Right lobe of liver (tissue), 6 donors: Measurements from ENCODE around the gene SRPK2. TPM values are rescaled to one million over a fixed set of nuclear protein-coding genes. Genes with fewer than 3 reads are reported as not detected.
"Not testable (repeated sequence)": the region's sequence is repeated elsewhere in the genome, so short reads cannot be mapped to it uniquely, and the experiment has no call there.

Experiments
- ATAC-seq, 4 donors: fragments of 200-7000 bp; cut with Tn5 transposase; one replicate each; pipeline ENCODE4 v1.9.1; 2020; ENCODE audit warnings: mild to moderate bottlenecking in 4 of 4, moderate library complexity in 4 of 4
- DNase-seq, 3 donors: peaks; one replicate each; pipeline ENCODE4 v3.0.0-alpha.2; 2020
- H3K27ac ChIP-seq, 3 donors: fragments of 200-600 bp; one replicate each; pipeline ENCODE4 v1.8.0; 2022
- H3K27me3 ChIP-seq, 2 donors: fragments of 200-600 bp; one replicate each; pipeline ENCODE4 v1.8.0; 2022
- H3K36me3 ChIP-seq, 4 donors: fragments of 200-600 bp; sonication (generic) in 1 of 4; one replicate each; pipeline versions ENCODE4 v1.5.1 to v1.8.0; 2017 to 2022; ENCODE audit warnings: control low read depth in 1 of 4
- H3K4me1 ChIP-seq, 4 donors: fragments of 200-600 bp; sonication (generic) in 1 of 4; one replicate each; pipeline versions ENCODE4 v1.5.1 to v1.8.0; 2017 to 2022; ENCODE audit warnings: control low read depth in 1 of 4
- H3K4me3 ChIP-seq, 3 donors: fragments of 200-600 bp; one replicate each; pipeline ENCODE4 v1.8.0; 2022
- H3K9me3 ChIP-seq, 4 donors: fragments of 200-600 bp; sonication (generic) in 1 of 4; one replicate each; pipeline versions ENCODE4 v1.5.1 to v1.8.0; 2017 to 2022; ENCODE audit warnings: control low read depth in 1 of 4
- CTCF ChIP-seq, 4 donors: fragments of 200-600 bp in 3 of 4; fragments of 450-650 bp in 1 of 4; IDR thresholded peaks; one replicate each; pipeline versions ENCODE4 v1.5.1 to v1.8.0; 2016 to 2022; ENCODE audit warnings: antibody characterized with exemption in 4 of 4, mild to moderate bottlenecking in 2 of 4
- POLR2A ChIP-seq: fragments of 450-650 bp; IDR thresholded peaks from one replicate; pipeline ENCODE4 v1.6.1; 2017; ENCODE audit warnings: antibody characterized with exemption, mild to moderate bottlenecking
- WGBS: methylation state at CpG from one replicate; pipeline ENCODE4 v1.1.6; 2018; ENCODE audit warnings: low coverage, low lambda C conversion rate; ENCODE audit not compliant: insufficient coverage; ENCODE audit errors: missing lambda C conversion rate; 5-methylcytosine and 5-hydroxymethylcytosine counted together
- intact Hi-C, 2 donors: fragments of 100-400 bp; cut with DNase I; formaldehyde crosslinking; loops; one replicate each; pipeline versions ENCODE4 v1.11.2 to v1.14.1; 2022
- total RNA-seq, 6 experiments: library from RNA; depleted of rRNA in 2 of 6; stranded (reverse); fragments of >200 nt in 2 of 6; fragmentation: NEBNext Ultra II Directional in 3 of 6; extraction: Animal tissue kit (Norgen Biotek cat#: 25700) in 3 of 6; gene quantifications; one replicate each; pipeline versions ENCODE4 v1.1.0 to v1.2.4, GENCODE V29; 2016 to 2023
- donor health status: DM: no; HTN: yes; CAD: no.
- donor health status: DM: no; HTN: no; CAD: no.
- donor health status: DM: no; HTN: no; CAD: no.
- donor health status: DM: no; HTN: yes; CAD: no.
- donor health status: DM: no; HTN: yes; CAD: no.

SRPK2 gene
- total RNA-seq, 6 experiments from 2014 or later = 15.5 to 21.1 (median 18.2) TPM

DNA sequence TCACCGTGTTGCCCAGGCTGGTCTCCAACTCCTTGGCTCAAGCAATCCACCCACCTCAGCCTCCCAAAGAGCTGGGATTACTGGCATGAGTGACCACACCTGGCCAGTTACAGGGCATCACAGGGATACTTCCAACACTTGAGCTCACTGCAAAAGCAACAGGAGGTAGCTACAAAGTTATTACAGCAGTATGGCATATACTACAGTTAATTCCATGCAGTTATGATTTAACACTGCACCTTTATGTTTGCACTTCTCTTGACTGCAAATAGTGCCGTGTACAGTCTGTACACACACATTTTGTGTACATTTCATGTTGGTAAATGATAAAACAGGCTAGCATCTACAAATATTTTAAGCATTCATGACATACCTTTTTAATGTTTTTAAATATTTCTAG lies 21.3 kb downstream of the SRPK2 start:
- peak in 1 of 4 donors; percentile 36 for ATAC-seq
- Histone ChIP-seq H3K9me3 (no peaks in the 10 kb centered on the region), H3K27me3 (no peaks in the 10 kb centered on the region), H3K4me3 (no peak overlapping the region), H3K4me1 (peaks cover 0 to 12% (median 0%) of the 10 kb centered on the region in 4 donors), H3K36me3 (no peaks in the 10 kb centered on the region), H3K27ac (no peak overlapping the region)
- DNase-seq = no peak
- WGBS = 29% methylated on average over 1 of the region's 2 CpGs
- no peak for TF ChIP-seq POLR2A
- TF ChIP-seq CTCF (IDR thresholded peaks at IDR 0.05) = no peak
- intact Hi-C loops = no loop called here

GRCh38 chr7:105365541-105366534 lies 22.9 kb downstream of the SRPK2 start:
- intact Hi-C loops = no loop called here
- no peak for ATAC-seq
- WGBS = 91% methylated on average over 21 of the region's 25 CpGs
- Histone ChIP-seq H3K27ac (no peak overlapping the region), H3K27me3 (no peaks in the 10 kb centered on the region), H3K4me3 (no peak overlapping the region), H3K36me3 (no peaks in the 10 kb centered on the region), H3K4me1 (peaks cover 0 to 12% (median 0%) of the 10 kb centered on the region in 4 donors), H3K9me3 (no peaks in the 10 kb centered on the region)
- TF ChIP-seq CTCF (IDR thresholded peaks at IDR 0.05) = no peak
- no peak for TF ChIP-seq POLR2A
- DNase-seq = no peak

DNA sequence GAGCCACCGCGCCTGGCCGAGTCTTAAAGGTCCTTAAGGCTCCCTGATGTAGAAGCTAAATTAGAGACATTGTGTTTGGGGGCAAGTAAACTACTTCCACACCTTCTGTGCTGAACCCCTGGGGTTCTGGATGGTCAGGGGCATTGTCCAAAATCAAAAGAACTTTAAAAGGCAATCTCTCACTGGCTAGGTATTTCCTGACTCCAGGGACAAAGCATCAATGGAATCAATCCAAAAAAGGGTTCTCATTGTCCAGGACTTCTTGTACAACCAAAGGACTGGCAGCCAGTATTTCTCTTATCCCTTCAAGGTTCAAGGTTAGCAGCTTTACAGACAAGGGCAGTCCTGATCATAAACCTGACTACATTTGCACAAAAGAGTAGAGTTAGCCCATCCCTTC lies 24.0 kb downstream of the SRPK2 start:
- WGBS = 96% methylated on average over 3 of the region's 3 CpGs
- Histone ChIP-seq H3K27me3 (no peaks in the 10 kb centered on the region), H3K36me3 (no peaks in the 10 kb centered on the region), H3K4me1 (peaks cover 0 to 12% (median 0%) of the 10 kb centered on the region in 4 donors), H3K27ac (no peak overlapping the region), H3K4me3 (no peak overlapping the region), H3K9me3 (no peaks in the 10 kb centered on the region)
- intact Hi-C loops = no loop called here
- no peak for DNase-seq
- no peak for TF ChIP-seq CTCF (IDR thresholded peaks at IDR 0.05)
- no peak for TF ChIP-seq POLR2A
- no peak for ATAC-seq

- 100% methylated on average over 4 of the region's 6 CpGs for WGBS
- peaks cover 0 to 12% (median 0%) of the 10 kb centered on the region in 4 donors for H3K4me1 ChIP-seq
- DNase-seq, intact Hi-C loops, ATAC-seq, H3K27me3 ChIP-seq, H3K4me3 ChIP-seq, H3K9me3 ChIP-seq, H3K36me3 ChIP-seq, H3K27ac ChIP-seq: not testable (repeated sequence)
These were observed 25.1 kb downstream of the SRPK2 start for GRCh38 chr7:105363657-105364056.

DNA sequence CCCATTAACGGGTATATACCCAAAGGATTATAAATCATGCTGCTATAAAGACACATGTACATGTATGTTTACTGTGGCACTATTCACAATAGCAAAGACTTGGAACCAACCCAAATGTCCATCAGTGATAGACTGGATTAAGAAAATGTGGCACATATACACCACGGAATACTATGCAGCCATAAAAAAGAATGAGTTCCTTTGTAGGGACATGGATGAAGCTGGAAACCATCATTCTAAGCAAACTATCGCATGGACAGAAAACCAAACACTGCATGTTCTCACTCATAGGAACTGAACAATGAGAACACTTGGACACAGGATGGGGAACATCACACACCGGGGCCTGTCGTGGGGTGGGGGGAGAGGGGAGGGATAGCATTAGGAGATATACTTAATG lies 26.0 kb downstream of the SRPK2 start:
- ATAC-seq, H3K36me3 ChIP-seq, H3K27me3 ChIP-seq, intact Hi-C loops, H3K27ac ChIP-seq, H3K9me3 ChIP-seq, H3K4me1 ChIP-seq, H3K4me3 ChIP-seq, DNase-seq: not testable (repeated sequence)
- WGBS = 86% methylated on average over 5 of the region's 5 CpGs

DNA sequence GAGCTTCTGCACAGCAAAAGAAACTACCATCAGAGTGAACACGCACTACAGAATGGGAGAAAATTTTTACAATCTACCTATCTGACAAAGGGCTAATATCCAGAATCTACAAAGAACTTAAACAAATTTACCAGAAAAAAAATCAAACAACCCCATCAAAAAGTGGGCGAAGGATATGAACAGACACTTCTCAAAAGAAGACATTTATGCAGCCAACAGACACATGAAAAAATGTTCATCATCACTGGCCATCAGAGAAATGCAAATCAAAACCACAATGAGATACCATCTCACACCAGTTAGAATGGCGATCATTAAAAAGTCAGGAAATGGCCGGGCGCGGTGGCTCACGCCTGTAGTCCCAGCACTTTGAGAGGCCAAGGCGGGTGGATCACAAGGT lies 26.7 kb downstream of the SRPK2 start:
- intact Hi-C loops, H3K4me1 ChIP-seq, H3K27ac ChIP-seq, H3K9me3 ChIP-seq, H3K36me3 ChIP-seq, DNase-seq, H3K4me3 ChIP-seq, H3K27me3 ChIP-seq, ATAC-seq: not testable (repeated sequence)
- WGBS = 100% methylated on average over 2 of the region's 8 CpGs

DNA sequence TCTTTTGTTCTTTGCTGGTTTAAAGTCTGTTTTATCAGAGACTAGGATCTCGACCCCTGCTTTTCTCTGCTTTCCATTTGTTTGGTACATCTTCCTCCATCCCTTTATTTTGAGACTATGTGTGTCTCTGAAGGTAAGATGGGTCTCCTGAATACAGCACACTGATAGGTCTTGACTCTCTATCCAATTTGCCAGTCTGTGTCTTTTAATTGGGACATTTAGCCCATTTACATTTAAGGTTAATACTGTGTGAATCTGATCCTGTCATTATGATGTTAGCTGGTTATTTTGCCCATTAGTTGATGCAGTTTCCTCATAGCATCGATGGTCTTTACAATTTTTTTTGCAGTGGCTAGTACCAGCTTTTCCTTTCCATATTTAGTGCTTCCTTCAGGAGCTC lies 28.6 kb downstream of the SRPK2 start:
- intact Hi-C loops, DNase-seq, H3K36me3 ChIP-seq, H3K9me3 ChIP-seq, H3K27ac ChIP-seq, ATAC-seq, H3K27me3 ChIP-seq, H3K4me3 ChIP-seq, H3K4me1 ChIP-seq: not testable (repeated sequence)
- WGBS = 89% methylated on average over 1 of the region's 2 CpGs
